GM19238 (cell line): ENCODE results near the gene NR6A1.

Experiments used
- DNase-seq: peaks from one replicate; pipeline ENCODE4 v3.0.0; 2011; ENCODE audit warnings: low spot score; ENCODE audit not compliant: insufficient read length

The NR6A1 gene

DNA sequence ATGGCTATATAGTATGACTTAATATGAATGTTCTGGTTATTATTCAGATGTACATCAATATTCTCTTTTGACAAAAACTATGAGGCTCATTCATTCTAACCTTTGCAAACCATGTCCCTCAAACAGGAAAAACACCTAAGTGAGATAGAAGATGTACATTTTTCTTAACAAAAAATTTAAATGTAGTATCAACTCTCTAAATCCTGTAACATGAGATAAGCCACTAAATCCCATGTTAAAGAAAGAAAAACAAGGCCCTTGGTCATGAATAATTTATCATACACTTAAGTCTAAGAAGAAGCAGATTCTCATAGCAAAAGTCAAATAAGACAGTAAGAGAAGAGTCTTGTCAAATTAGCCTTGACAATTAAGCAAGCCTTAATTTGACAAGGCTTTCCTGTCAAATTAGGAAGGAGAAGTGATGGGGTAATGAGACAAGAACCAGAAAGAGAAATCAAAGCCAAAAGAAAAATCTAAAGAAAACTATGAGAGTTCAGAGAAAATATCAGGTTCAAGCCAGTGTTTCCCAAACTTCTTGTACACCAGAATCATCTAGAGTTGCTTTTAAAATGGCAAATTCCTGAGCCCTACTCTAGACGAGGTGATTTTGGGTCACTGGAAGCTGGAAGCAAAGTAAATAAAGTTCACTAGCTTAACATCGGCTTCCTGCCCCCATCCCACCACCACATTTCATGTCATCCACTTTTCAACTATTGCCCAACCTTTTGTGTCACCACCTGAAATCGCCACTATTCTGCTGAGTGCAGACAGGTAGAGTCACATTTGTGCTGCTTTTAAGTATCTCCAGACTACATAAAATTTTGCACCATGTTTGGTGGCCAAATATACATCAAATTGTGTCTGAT lies 76.5 kb downstream of the NR6A1 start:
- no peak for DNase-seq

DNA sequence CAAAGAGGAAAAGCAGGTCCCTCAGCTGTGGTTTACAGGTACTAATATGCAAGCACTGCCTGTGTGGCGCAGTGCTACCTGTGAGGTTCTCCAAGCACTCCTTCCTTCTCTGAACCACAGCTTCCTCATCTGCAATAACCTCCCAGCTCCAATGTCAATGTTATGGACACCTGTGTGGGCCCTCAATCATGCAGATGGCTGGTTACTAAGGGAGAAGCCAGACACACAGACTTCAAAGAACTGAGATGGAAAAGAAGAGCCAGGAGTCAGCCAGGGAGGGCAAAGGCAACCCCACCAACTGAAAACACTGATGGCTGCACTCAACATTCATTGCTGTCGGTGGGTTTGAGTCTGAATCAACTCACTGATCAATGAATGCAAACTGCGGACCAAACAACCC lies 77.7 kb downstream of the NR6A1 start:
- DNase-seq, result no peak

DNA sequence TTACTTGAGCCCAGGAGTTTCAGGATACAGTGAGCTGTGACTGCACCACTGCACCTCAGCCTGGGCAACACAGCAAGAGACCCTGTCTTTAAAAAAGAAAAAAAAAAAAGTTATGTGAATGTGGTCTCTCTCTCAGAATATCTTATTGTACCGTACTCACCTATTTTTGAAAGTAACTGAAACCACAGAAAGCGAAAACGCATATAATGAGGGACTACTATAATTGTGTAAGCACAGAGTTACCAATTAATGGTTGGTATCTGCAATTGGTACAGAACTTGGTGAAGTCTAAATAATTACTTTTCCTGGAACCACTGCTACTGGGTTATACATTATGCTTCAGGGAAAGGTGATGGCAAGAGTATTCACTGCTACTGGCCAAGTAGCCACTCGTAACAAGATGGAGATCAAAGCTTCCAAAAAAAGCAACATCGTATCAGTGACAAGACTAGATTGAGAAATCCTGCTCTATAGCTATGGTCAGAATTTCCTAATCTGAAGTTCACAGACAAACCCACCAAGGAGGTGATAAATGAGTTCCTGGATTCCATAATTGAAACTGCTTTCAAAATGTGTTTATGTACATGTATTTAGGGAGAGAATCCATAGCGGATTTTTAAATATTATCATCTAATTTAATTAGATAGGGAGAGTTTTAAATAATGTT lies 82.7 kb downstream of the NR6A1 start:
- no peak for DNase-seq

DNA sequence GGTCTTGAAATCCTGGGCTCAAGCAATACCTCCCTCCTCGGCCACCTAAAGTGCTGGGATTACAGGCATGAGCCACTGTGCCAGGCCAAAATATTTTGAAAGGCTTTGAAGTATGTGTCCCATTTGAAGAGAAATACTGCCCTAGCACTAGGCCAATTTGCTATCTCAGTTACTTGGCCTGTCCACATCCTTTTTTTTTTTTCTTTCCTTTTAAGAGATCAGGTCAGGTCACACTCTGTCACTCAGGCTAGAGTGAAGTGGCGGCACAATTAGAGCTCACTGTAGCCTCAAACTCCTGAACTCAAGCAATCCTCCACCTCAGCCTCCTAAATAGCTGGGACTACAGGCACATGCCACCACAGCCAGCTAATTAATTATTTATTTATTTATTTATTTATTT lies 84.2 kb downstream of the NR6A1 start:
- DNase-seq, result no peak

DNA sequence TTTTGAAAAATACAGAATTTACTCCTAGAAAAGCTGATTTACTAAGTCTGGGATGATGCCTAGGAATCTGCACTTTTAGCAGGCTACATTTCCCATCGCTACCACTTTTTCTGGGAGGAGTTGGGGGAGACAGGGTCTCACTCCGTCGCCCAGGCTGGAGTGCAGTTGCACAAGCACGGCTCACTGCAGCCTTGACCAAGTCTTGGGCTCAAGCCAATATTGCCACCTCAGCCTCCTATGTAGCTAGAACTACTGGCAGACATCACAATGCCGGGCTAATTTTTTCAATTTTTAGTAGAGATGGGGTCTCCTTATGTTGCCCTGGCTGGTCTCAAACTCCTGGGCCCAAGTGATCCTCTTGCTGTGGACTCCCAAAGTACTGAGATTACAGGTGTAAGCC lies 85.9 kb downstream of the NR6A1 start:
- DNase-seq, result no peak

DNA sequence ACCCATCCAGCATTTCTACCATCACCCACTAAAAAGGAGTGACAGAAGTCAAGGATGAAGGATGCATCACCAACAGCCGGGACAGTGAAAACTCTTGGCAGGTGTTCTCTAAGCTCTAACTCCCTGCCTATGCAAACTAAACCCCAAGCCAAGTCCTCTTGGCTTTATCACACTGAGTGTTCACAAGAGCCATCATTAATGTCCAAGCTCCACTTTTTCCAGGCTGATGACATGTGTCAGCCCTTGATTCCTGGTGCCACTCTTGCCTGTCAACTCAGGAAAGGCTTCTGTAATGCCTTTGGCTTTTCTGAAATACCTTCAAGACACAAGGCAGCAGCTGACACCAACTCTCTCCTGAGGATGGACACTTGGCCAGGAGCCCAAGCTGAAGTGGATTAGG lies 86.9 kb downstream of the NR6A1 start:
- DNase-seq, result no peak

DNA sequence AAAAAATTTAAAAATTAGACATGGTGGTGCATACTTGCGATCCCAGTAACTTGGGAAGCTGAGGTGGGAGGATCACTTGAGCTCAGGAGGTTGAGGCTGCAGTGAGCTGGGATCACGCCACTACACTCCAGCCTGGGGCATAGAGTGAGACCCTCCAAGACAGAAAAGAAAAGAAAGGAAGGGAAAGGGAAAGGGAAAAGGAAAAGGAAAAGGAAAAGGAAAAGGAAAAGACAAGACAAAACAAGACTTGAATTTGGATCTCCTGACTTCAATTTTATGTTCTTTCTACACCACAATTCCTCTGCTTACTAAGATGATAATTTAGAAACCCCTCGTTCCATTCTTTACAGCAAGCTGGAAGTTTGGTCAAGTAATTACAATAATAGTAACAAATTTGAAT lies 88.1 kb downstream of the NR6A1 start:
- no peak for DNase-seq

DNA sequence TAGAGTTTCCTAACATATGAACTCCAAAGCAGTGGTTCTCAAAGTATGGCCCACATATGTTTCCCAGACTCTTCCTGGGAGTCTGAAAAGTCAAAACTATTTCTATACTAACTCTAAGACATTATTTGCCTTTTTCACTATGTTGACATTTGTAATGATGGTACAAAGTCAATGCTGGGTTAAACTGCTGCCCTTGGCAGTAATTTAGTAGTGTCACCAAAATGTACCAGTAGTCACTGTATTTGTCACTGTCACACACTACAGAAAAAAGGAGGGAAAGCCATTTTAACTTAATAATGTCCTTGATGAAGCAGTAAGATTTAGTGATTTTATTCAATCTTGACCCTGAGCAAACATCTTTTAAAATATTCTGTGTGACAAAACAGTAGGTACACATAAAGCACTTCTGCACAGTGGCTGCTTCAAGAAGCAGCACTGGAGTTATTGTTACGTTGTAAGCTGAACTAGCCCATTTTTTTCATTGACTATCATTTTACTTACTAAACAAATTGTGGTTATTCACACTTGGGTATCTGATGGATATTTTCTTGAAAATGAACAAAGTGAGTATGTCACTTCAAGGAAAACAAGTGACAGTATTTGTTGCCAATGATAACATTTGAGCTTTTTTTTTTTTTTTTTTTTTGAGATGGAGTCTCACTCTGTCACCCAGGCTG lies 90.3 kb downstream of the NR6A1 start:
- DNase-seq, result no peak

DNA sequence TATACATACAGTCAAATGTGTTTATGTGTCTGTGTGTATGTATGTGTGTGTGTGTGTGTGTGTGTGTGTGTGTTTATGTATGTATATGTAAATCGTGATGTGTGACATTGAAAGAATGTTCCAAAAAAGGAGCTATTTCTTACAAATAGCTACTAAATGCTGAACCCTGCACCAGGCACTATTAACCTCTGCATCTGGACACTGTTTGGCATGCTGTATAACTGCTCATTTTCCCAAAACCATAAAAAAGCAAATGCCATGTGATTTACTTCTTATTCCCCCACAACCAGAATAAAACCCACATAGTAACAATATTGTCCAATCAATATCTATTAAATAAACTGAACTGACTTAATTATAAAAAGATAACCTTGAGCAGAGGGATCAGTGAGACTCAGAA lies 91.1 kb downstream of the NR6A1 start:
- no peak for DNase-seq

DNA sequence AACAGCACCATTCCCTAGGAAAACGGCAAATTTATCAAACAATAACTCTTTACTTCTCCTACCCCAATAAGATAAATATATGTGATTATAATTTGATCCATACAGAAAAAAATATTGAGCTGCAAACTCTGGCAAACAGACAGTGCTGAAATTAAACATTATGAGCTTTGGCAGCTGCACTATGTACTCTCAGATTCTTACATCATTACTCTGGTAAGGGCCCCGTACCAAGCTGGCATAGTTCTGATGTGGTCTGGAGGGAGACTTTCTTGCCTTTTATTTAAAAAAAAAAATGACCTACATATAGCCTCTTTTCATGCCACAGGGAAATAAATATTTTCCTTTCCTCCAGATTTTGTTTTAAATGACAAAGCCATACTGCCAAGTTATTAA lies 95.0 kb downstream of the NR6A1 start:
- DNase-seq, result no peak

DNA sequence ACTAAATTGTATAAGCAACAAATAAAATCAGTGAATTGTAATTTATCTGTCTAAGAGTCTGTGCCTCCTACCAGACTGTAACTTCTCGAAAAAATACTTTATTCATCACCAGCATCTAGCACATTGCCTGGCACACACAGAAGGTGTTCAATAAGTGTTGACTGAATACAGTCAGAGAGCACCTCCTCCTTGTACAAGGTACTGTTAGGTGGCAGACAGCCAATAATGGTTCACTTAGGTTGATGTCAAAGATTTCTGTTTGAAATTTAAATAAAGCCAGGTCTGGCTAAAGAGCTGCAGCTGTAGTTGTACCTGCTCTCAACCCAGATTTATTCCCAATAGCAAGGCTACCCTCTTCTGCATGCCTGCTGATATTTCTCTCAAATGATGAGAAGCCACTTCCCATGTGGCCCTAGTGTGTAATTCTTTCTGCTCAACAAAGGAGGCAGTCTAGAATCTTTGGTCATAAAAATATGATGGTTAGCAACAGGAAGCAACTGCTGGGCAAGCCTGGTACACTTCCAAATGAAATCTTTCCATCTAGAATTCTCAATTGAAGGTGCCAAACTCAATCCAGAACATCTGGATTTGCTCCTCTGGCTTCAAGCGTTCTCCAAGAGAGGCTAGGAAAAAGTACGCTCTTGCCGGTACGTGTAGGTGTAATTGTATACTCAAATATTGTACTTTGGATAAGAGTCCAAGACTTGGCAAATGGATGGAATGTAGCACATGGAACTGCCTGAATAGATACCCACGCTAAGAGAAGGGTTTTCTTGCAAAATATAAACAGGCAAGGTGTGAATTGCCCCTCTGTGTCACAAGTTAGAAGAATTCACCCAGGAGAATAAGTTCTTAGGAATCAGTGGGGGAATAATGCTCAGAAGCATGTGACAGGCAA lies 95.6 kb downstream of the NR6A1 start:
- DNase-seq, result no peak

DNA sequence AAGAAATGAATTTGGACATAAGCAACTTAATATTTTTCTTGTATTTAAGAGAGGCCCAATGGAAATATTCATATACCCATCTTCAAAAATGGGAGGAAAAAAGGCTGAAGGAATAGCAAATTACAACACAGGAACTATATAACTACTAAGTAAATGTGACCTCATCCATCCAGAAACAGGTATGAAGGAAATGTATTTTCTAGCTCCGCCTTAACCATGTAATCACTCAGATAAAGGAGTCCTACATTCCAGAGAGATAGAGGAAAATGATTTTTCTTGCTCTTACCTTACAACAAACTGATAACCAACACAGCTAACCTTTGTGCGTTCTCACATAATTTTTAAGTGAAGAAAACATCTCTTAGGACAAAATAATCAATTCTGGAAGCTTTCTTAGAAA lies 96.5 kb downstream of the NR6A1 start:
- DNase-seq, result no peak

DNA sequence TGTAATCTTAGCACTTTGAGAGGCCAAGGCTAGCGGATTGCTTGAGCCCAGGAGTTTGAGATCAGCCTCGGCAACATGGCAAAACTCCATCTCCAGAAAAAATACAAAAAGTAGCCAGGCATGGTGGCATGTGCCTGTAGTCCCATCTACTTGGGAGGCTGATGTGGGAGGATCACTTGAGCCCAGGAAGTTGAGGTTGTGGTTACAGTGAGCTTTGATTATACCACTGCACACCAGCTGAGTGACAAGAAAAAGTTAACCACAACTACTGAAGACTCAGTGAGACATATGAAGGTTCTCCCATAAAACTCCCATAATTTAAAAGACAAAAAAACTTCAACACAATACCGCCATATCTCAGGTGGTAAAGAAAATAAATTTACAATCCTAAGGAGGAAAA lies 98.0 kb downstream of the NR6A1 start:
- DNase-seq, result no peak

DNA sequence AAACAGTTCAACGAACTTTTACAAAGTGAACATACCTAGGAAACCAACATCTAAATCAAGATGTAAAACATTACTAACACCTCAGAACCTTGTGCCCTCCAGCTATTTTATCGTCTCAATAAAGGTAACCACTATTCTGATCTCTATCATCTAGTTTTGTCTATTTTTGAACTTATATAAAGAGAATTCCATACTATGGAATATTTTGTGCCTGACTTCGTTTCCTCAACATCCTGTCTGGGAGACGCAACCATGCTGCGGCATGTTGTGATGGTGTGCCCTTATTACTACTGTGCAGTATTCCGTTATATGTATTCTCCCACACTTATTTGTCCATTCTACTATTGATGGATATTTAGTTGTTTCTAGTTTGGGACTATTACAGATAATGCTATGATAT lies 99.2 kb downstream of the NR6A1 start:
- DNase-seq, result no peak

DNA sequence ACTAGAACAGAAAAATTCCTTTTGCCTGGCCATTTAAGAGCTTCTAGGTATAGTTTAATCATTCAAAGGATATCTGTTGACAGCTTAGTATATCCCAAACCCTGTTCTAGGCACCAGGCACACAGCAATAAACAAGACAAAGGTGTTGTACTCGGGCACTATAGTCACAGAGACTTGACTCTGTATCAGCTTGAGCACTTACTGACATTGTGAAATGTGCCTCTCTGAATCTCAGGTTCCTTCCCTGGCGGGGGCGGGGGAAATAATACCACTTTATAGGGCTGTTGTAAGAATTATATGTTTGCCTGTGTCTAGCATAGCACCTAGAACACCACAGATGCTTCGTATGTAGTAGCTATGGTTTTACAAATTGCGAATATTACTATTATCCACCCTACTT lies 104.5 kb downstream of the NR6A1 start:
- no peak for DNase-seq

DNA sequence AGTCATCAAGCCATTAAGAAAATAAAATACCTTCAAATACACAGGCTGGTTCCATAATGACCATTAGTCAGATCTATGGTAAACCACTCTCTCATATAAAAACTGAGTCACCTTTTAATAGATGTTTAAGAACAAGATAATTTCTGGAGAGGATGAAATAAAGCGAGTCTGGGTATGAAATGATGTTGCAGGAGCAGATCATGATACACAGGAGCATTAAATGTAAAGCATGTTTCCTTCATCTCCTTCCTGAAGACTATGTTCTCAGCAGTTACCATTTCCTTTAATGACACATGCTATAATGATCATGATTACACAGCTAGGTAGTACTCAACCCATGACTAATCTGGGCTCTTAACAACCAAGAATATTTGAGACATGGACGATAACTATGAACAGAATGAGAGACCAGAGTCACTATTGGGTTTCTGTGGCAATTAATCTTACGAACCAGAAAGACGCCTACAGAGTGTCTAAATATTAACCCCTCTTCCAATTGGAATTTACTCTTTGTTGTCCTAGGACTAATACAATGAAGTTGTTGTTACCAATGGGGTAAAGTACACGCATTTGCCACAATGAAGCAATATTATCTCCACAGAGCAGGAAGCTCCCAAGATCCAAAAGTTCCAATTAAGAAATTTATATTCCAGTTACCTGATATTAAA lies 105.6 kb downstream of the NR6A1 start:
- no peak for DNase-seq

DNA sequence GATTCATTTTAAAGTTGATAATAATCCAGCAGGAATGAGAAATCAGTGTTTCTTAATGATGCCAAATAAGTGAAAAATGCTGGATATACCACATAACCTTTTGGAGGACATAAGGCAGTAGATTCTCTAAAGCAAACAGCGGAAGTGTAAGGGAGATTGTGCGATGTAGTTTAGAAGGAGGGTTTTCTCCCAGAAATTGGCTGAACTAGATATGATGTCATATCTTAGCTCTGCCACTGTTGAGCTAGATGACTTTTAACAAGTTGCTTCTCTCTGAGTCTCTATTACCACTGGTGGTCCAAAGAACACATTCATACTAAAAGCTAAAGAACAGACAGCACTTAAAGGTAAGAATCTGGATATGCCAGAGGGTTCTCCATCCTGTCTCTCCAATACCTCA lies 107.0 kb downstream of the NR6A1 start:
- no peak for DNase-seq

DNA sequence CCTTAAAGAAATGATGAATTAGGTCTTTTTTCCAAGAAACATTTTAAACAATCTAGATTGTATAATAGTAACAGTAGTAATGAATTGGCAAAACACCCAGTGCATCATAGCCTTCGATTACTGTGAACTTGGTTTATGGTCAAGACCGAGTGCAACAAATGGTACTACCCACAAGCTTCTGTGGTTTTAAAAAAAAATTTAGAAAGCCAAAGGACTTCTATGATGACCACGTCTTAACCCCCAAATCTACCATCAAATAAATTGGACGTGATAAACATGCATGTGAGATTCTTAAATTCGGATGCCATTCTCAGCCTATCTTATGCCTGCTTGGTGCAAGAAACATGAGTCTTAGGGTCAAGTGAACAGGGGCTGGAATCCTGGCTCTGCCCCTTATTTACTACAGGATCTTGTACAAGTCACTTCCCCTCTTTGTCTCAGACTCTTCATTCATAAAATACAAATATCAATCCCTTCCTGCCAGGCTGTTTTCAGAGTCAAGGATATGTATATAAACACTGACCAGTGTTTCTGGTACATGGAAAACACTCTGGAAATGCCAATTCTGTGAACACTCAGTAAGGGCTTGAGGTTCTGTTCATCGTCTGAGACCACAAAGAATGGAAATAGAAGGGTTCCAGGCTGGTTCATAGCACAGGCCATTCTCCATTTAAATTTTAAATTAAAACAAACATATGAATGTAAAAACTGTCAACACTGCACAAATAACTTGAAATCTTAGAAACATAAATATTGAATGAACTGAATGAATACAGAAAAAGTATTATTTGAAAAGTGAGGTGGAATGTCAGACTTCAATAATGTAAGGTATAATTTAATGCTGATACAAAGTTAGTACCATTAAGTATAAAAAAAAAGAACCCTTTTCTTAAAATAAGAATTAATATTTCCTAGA lies 107.8 kb downstream of the NR6A1 start:
- no peak for DNase-seq

DNA sequence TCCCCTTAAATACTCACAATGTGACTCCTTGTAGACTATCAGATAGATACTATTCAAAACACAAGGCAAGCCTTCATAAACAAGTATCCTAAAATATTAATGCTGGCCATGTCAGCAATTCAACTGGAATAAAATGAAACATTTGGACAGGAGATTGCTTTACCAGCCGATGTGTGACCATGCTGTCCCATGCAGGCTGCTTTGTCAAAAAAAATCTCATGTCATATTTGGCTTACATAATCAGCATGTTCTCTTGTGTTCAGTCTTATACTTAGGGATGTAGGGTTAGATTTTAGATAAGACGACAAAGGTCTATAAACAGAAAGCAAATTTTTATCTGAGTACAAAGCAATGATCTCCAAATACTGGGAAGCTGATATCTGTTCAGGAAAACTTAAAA lies 108.5 kb downstream of the NR6A1 start:
- no peak for DNase-seq

DNA sequence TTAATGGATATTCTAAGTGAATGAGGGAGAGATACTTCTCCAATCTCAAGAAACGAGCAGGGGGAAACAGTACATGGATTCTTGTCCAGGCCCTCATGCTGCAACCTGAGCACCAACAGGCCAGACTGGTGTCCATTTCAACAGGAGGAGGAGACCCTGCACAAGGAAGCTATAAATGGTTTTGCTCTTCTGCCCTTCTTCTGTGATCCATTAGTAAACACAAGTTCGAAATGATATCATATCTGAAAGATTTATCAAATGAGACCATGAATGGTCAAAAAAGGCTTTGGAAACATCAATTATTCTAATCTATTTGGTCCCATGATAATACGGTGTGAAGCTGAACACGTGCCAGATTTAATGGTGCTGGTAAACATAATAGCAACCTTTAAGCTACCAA lies 109.8 kb downstream of the NR6A1 start:
- DNase-seq, result no peak
